Mucosa of gallbladder (tissue), 1 donor: ENCODE data around the gene CPB2. TPM values are rescaled to one million over a fixed set of nuclear protein-coding genes. Genes with fewer than 3 reads are reported as not detected.

ENCODE experiments used
- DNase-seq: peaks from one replicate; pipeline ENCODE4 v3.0.0-alpha.2; 2020; ENCODE audit warnings: low spot score
- total RNA-seq: library from RNA; stranded (reverse); gene quantifications from one replicate; pipeline ENCODE4 v1.2.1, GENCODE V29; 2021
- donor health status: DM: no; HTN: no; CAD: no.

CPB2 gene
- total RNA-seq, 1 donor from 2014 or later: 13.3 TPM

DNA sequence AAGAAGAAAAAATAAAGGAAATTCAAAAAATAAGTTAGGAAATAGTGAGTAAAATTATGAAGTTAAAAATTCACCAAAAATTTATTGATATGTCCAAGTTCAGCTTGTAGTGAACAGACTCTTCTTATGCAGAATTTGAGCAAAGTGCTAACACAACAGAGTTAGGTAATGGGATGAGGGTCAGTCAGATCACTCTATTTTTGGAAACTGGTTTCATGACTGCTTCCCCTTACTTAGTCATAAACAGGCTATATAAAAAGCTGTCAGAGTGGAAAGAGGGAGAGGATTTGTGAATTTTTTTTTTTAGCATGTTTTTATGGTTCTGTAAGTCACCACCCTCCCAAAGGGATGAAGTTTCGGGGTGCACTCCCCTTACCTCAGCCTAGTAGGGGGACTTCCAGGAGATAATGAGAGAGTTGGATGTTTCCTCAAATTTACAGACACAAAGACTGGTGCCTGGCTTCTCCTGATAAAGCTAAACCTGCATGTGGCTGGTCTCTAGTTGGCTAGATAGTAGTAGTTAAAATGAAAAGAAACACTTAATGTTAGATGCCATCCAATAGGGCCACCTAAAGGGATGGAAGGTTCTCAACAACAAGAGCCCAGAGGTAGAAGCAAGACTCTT lies 4.5 kb downstream of the CPB2 start:
- no peak for DNase-seq

DNA sequence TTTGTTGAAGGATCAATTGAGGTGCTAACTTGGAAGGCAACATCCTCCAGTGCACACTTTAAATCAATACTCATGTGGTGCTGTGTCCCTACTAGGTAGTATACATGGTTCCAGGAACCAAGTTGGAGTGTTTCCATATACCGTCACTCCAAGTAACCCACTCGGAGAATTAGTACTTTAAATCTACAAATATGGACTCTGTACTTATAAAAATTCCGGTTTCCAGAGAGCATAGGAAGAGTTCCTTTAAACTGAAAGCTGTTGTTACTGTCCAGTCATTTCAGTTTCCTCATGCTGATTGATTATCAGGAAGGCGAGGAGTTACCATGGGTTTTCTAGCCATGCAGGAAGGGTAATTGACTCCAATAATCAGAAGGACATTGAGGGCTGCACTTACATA lies 7.2 kb downstream of the CPB2 start:
- DNase-seq: no peak

DNA sequence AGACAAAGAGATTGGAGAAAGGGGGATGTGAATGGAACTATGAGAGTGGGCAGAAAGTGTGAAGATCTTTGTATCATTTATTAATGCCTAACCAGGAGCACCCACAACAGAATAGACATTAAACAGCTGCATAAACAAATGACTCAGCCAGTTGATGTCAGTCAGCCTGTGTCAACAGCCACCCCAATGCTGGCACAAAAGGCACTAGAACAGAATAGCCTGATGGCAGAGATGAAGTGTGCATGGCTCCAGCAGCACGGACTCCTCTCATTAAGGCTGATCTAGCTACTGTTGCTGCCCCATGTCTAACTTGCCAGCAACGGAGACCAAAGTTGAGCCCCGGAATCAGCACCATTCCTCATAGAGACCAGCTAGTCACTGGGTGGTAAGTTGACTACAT lies 7.8 kb downstream of the CPB2 start:
- no peak for DNase-seq

DNA sequence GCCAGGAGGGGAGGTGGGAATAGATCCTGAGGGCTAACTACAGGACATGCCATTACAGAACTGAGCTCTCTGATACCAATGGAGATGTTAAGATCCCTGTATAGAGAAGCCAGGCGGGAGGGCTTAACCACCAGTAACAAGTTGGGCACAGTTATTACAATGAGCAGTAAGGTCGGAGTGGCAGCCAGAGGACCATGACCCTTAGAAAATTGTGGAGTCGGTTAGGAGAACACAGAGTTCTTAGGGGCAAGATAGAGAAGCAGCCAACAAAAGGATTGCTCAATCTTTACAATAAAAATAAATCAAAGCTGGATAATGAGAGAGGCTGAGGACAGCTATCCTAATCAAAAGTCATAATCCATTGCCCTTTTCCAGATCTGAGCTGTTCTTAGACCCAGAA lies 10.4 kb downstream of the CPB2 start:
- DNase-seq: no peak

DNA sequence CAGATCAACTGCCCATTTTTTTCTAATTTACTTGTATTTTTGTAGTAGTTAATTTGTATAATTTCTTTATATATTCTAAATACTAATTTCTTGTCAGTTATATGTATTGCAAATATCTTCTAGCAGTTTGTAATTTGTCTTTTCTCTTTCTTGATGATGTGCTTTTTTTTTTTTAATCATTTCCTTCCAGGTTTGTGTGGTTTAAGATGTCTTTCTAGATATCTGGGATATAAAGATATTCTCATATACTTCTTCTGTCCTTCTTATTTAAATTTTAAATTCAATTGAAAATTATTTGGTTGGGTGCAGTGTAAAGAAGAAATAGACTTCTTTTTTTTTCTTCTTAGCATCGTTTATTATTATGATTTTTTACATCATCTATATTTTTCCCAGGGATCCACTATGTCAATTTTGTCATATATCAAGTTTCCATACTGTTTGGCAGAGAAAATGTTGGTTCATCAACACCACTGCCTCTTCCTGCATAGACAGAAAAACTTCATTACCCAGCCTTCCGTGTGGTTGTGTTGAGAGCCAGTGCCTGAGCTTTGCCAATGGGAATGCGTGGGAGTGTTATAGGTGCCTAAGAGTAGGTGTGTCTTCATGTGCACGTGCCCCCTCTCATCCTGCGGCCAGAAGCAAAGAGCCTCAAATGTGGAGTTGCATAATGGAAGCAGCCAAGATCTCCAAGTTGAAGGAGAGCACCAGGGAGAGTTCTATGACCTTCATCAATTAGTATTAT lies 15.8 kb downstream of the CPB2 start:
- no peak for DNase-seq

DNA sequence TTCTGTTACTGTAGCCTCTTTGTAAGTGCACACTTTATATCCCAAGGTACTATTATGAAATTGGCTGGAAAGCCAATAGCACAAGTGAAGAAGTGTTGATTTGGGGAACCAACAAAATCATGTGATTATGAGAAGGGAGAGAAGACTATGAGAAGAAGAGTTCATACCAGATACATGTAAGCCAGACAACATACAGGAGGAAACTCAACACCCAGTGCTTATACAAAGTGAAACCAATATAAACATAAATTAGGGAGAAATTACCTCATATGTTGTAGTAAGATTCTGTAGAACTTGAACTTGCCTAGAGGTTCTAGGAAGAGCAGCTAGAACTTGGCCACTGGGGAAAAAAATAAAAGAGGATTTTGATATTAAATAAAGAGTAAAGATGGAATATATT lies 17.4 kb downstream of the CPB2 start:
- no peak for DNase-seq

DNA sequence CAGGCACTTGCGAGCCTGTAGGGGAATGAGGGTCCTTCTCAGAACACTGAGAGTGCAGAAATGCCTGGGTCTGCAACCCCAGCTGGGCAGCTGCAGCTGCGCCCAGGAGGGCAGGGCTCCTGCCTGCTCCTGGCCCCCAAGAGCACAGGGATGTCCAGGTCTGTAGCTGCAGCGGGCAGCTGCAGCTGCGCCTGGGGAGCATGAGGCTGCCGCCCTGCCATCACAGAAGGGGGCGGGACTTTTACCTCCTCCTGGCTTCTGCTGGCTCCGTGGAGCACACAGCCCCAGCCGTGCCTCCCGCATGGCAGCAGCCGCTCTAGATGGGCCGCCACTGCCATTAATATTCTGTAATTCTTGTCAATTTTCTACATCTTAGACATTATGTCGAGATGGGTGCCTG lies 17.8 kb downstream of the CPB2 start:
- no peak for DNase-seq

DNA sequence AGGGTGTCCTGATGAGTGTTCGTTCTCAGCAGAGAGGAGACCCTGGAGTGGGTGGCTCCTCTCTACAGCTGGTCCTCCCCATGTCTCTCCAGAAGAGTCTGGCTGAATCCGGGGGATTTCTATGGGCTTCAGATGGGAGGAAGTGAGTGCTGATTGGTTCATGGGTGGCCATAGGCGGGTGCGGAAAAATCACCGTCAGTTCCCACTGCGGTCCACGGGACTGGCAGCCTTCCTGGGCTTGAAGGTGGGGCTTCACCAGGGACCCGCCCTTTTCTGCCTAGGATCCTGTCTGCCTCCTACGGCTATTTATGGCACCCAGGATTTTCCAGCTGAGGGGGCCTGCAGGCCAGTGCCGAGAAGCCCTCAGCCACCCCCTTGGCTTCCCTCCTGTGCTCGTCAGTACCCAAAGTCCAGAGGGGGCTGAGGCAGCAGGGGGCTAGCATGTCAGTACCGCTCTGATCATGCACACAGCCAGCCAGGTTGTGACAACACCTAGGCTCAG lies 18.4 kb downstream of the CPB2 start:
- no peak for DNase-seq

DNA sequence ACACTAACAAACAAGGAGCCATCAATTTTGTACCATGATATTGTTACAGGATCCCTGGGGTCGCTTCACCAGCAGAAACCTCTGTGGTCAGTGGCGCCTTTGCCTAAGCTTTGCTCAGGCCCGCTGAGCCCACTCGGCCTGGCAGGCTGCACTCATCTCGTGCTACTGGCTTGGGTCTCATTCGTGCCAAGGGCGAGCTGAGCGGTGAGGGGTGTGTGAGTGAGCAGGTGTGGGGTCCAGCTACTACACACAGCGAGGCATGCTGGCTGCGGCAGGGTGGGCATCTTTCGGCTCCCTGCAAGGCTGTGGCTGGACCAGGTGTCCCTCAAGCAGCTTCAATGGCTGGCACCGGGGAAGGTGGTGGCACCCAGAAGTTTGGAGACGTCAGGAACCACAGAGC lies 19.1 kb downstream of the CPB2 start:
- DNase-seq: no peak

DNA sequence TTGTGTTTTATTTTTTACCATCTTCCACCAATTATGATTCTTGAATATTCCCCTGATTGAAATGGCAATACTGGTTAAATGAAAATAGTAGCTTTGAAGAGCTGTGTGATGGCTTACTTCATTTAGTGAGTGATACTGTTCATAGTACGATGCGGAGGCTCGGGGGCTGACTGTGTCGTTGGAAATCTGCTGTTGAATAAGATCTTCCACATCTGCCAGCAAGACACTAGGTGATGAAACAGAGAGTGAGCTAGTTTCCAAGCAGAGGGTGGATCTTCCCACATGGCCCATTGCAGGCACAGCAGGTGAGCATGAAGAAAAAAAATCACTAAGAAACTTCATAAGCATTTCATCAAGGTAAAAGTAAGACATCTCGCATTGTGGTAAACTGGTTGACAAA lies 22.5 kb downstream of the CPB2 start:
- DNase-seq: no peak

DNA sequence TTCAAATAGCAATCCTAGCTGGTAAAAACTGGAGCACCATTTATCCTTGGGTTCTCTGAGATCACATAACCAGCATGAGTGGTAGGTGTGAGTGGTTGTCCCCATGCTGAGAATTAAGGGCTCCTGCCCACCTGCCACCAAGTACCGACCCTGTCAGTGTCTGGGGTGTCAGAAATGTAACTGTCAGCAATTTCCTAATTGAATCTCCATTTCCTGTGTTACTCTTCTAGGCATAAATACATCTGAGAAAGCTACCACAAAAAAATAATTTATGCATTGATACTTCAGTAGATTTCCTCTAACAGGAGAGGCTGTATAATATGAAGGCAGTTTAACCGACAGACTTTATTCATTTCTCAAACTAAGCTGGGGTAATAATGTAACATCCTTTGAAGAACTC lies 25.1 kb downstream of the CPB2 start:
- DNase-seq: no peak

DNA sequence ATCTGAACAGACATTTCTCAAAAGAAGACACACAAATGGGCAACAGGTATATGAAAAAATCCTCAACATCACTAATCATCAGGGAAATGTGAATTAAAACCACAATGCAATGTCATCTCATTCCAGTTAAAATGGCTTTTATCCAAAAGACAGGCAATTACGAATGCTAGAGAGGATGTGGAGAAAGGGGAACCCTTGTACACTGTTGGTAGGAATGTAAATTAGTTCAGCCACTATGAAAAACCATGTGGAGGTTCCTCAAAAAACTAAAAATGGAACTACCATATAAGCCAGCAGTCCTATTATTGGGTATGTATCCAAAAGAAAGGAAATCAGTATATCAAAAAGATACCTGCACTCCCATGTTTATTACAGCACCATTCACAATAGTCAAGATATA lies 27.6 kb downstream of the CPB2 start:
- DNase-seq: no peak

DNA sequence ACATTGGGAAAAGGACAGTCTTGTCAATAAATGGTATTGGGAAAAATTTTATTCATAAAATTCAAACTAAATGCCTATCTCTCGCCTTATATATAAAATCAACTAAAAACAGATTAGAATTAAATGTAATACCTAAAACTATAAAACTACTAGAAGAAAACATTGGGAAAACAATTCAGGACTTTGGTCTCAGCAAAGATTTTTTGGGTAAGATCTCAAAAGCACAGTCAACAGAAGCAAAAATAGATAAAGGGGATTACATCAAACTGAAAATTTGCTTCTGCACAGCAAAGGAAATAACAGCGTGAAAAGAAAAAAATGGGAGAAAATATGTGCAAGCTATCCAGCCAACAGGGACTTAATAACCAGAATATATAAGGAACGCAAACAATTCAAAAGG lies 28.0 kb downstream of the CPB2 start:
- DNase-seq: no peak

DNA sequence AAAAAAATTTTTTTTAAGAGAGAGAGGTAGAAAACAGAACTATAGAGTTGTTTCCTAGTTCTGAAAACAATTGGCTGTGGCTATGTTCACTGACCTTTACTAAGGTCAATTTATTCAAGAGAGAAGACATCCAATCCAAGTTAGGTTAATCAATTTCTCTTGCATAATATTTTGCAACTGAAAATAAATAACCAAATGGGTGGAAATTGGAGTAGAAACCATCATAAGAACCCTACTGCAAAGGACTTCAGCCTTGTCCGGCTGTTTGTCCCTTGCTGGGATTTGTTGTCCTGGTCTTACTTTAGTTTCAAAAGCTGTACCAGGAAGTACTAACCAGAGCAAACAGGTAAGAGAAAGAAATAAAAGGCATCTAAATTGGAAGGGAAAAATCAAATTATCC lies 29.0 kb downstream of the CPB2 start:
- DNase-seq: no peak

DNA sequence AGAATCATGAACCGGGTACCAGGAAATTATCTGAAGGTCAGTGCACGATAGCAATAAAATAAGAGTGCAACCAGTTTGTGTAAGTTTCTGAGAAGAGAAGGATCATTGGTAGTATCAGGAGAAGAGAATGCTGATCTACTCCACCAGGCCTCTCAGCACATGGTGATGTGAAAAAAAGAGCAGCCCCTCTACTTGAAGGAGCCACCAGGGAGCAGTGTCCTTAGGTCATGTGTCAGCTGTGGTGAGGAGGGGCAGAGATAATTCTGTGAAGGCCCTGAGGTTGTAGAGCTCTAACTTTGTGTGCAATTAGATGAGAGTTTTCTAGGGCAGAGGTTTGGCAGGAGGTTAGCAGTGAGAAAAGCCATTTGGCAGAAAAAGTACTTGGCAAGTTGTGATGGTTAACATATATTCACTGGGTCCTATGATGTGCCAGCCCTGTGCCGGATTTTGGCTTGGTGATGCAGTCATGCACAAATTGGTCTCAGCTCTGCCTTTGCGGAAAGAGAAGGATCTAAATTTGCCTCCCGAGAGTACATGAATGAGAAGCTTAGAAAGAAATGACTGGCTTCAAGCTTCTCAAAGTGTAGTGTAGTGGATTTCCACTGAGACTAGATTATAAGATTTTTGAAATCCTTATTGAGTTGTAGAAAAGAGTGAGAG lies 33.1 kb downstream of the CPB2 start:
- DNase-seq: no peak

DNA sequence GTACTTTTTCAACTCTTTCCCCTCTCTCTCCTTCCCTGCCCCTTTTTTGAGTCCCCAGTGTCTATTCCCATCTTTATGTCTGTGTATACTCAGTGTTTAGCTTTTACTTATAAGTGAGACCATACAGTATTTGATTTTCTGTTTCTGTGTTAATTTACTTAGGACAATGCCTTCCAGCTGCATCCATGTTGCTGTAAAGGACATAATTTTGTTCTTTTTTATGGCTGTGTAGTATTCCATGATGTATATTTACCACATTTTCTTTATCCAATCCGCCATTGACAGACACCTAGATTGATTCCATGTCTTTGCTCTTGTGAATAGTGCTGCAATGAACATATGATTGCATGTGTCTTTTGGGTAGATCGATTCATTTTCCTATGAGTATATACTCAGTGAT lies 41.5 kb downstream of the CPB2 start:
- no peak for DNase-seq

DNA sequence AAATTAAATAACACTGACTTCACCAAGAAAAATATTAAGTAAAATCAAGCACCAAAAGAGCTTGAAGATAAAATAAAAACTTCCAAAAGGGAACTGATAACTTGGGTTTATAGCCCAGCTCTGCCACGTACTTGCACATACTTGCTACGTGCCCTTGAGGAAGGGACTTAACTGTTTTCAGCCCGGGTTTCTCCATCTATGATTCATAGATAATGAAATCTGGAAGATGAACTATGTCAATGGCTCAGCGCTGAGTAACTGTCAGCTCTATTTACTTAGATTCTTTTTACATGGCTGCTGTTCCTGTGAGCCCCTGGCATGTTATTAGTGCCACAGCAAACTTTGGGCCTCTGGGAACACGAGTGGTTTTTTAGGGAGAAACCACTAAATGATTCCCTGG lies 42.6 kb downstream of the CPB2 start:
- no peak for DNase-seq

DNA sequence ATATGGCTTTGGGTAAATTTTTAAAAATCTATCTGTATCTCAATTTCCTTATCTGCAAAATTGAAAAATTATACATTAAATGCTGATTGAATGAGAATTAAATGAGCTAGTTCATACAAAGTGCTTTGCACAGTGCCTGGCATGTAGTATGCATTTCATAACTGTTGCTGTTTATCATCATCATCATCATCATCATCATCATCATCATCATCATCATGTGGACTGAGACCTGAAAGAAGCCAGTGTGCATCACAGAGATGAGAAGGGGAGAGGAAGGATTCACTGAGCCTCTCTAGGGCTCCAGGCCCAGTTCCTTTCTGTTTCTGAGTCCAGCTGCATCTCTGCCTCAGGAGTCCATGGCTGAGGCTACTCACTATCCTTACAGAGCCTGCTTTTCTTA lies 45.4 kb downstream of the CPB2 start:
- no peak for DNase-seq

DNA sequence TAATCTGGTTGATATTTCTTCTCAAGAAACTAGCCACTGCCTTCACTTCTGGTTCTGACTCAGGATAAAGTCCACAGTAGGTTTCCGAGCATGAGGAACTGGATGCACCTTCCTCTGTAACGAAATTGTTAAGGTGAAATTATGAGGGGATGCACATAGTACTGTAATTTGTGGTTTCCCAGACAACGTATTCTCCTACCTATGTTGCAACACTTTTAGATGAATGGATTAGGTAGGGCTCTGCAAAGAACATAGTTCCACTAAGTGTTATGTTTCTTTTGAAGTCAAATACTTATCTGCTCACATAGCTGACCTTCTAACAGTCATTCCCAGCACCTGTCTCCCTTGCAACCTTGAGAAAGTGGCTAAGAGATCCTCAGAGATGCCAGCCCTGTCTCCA lies 46.6 kb downstream of the CPB2 start:
- no peak for DNase-seq

DNA sequence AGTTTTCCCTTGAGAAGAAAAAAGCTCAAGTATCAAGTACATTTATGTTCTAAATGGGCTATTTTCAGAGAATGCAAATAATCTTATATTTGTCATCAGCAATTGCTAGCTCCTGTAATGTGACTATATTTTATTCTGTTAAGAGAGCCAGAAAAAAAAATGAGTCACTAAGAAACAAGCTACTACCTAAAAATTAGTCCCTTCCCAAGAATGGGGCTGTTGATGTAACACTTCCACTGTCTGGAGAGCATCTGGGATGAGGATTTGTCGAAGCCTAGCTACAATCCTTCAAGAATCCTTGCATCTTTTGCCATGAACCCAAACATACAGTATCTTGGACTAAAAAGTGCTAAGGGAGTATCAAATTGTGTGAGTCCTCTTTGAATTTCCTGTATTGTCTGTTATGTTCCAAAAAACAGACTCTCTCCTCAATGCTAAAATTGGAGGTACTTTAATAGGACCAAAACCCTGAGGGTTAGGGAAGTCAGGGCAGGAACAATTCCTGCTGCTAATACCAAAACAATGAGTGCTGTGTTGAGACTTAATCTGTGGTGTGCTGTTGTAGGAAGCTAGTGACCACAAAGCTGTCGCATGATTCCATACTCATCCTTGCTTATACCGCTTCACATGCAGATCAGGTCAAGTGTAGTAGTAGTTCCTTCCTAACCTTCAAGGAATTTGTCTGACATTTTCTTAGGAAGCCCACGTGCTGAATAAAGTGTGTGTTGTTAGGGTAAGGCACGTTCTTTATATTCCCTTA lies 47.4 kb downstream of the CPB2 start:
- no peak for DNase-seq

DNA sequence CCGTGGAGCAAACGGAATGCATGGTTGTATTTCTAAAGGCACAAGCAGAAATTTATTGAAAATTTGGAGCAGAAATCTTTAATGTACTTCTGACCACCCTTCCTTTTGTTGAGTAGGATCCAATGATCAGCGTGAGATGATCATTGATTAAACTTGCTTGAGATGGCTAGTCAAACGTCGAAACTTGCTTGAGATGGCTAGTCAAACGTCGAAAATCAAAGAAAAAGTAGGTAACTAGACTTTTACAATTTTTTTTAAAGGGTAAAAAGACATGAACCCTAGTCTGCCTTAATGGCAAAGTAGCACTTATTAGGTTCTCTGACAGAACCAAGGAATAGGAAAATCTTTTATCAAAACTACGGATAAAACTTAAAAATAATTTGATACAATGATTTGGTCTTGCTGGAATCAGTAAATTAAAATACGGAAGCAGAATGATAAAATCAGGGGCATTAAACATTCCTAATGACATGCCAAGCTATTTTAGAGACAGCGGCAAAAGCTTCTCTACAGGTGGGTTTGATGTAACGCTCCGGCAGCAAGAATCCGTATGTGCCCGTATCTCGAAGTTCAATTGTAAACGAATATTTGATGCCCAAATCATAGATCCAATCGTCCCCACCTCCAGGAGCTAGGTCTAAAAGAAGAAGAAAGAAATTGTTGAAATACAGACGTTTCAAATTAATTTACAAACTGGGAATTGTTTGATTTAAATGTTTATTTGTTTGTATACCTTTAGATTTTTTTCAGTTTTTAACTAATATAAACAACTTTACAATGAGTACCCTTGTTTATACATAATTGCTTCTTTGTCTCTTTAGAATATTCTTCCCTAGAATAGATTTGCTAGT lies 51.4 kb downstream of the CPB2 start:
- DNase-seq: no peak
